A549 (cell line): ENCODE measurements around the gene CTRL. TPM values are rescaled to one million over a fixed set of nuclear protein-coding genes. Genes with fewer than 3 reads are reported as not detected.
A peak's percentile ranks its signal among the peaks of the same experiment; 100 is the strongest.
"Not testable (repeated sequence)": the region's sequence is repeated elsewhere in the genome, so short reads cannot be mapped to it uniquely, and the experiment has no call there.

Experiments
- ATAC-seq, 2 experiments: fragments of 200-7000 bp in 1 of 2; fragments of >200 bp in 1 of 2; cut with Nextera tagmentation in 1 of 2; cut with Tn5 transposase in 1 of 2; 3 replicates each; pipeline versions ENCODE4 v1.8.0 to v1.9.1; 2018 to 2020; ENCODE audit warnings: mild to moderate bottlenecking in 1 of 2, moderate library complexity in 1 of 2
- CTCF ChIA-PET: fragments of 300-600 bp; sonication (Branson Sonifier 250); formaldehyde crosslinking; extraction: SDS; loops from one replicate; lab custom pipeline; 2021; ENCODE audit warnings: antibody characterized with exemption, inconsistent platforms; lab: Yijun Ruan, JAX
- POLR2A ChIA-PET: fragments of 350-600 bp; formaldehyde crosslinking; extraction: SDS; loops from one replicate; lab custom pipeline; 2021; ENCODE audit warnings: antibody characterized with exemption, inconsistent platforms; lab: Yijun Ruan, JAX
- DNase-seq, 2 experiments: peaks; one replicate each; pipeline versions ENCODE4 v3.0.0 to v3.0.0-alpha.2; 2011 to 2016; ENCODE audit warnings: low read depth in 1 of 2, low spot score in 1 of 2
- FAIRE-seq: peaks from 2 replicates; lab custom pipeline; 2011; peaks lifted over from hg19 to GRCh38; lab: Jason Lieb, UNC
- H3K27ac ChIP-seq, 2 experiments: fragments of >200 bp; sonication (Bioruptor Twin); formaldehyde crosslinking; 3 replicates each; pipeline ENCODE4 v1.5.1; 2016 to 2017
- H3K4me1 ChIP-seq: fragments of >200 bp; sonication (Bioruptor Twin); formaldehyde crosslinking; 3 replicates; pipeline ENCODE4 v1.6.1; 2016
- H3K4me2 ChIP-seq: fragments of >200 bp; sonication (Bioruptor Twin); formaldehyde crosslinking; 3 replicates; pipeline ENCODE4 v1.6.1; 2016
- H3K4me3 ChIP-seq: fragments of >200 bp; sonication (Bioruptor Twin); formaldehyde crosslinking; 3 replicates; pipeline ENCODE4 v1.5.1; 2016
- H3K9me3 ChIP-seq: fragments of >200 bp; sonication (Bioruptor Twin); formaldehyde crosslinking; 3 replicates; pipeline ENCODE4 v1.6.1; 2016
- BHLHE40 ChIP-seq: IDR thresholded peaks from 2 replicates; pipeline ENCODE4 v1.6.1; 2012; ENCODE audit warnings: low read depth, low read length, inconsistent platforms
- CBX8 ChIP-seq: fragments of 200-600 bp; sonication (generic); IDR thresholded peaks from 2 replicates; pipeline ENCODE4 v1.6.1; 2016
- E2F6 ChIP-seq: IDR thresholded peaks from 2 replicates; pipeline ENCODE4 v1.6.1; 2012; ENCODE audit warnings: low read depth, borderline replicate concordance
- EHMT2 ChIP-seq: fragments of 200-600 bp; sonication (generic); IDR thresholded peaks from 2 replicates; pipeline ENCODE4 v1.6.1; 2016; ENCODE audit warnings: antibody characterized with exemption, low read depth, mild to moderate bottlenecking, moderate library complexity
- ELK1 ChIP-seq: fragments of 150-350 bp; IDR thresholded peaks from 2 replicates; pipeline ENCODE4 v1.6.1; 2014; ENCODE audit warnings: low read depth, mild to moderate bottlenecking, low read length
- FOSB ChIP-seq: fragments of 250-450 bp; sonication (Bioruptor Pico); IDR thresholded peaks from 2 replicates; pipeline ENCODE4 v1.5.0; 2020; ENCODE audit warnings: mild to moderate bottlenecking, moderate library complexity
- GATA3 ChIP-seq: IDR thresholded peaks from 2 replicates; pipeline ENCODE4 v1.6.1; 2012; ENCODE audit warnings: borderline replicate concordance
- NPAS2 ChIP-seq: fragments of 250-450 bp; sonication (Bioruptor Pico); IDR thresholded peaks from 2 replicates; pipeline ENCODE4 v1.8.0; 2022; ENCODE audit warnings: mild to moderate bottlenecking, moderate library complexity, borderline replicate concordance
- NR3C1 ChIP-seq: fragments of >200 bp; sonication (Bioruptor Twin); formaldehyde crosslinking; IDR thresholded peaks from 3 replicates; pipeline ENCODE4 v1.6.1; 2017
- PHF8 ChIP-seq: fragments of 200-600 bp; sonication (generic); IDR thresholded peaks from 2 replicates; pipeline ENCODE4 v1.6.1; 2016; ENCODE audit warnings: low read depth, mild to moderate bottlenecking, antibody characterized with exemption, moderate library complexity, borderline replicate concordance
- POLR2A ChIP-seq: IDR thresholded peaks from 2 replicates; pipeline ENCODE4 v1.6.1; 2012; ENCODE audit warnings: mild to moderate bottlenecking, low read length
- POLR2AphosphoS2 ChIP-seq: conservative IDR thresholded peaks from 2 replicates; pipeline ENCODE4 v1.6.1; 2012; ENCODE audit warnings: low read length, improper control_type of control experiment, inconsistent platforms
- RAD21 ChIP-seq, 2 experiments: fragments of >200 bp in 1 of 2; sonication (Bioruptor Twin) in 1 of 2; formaldehyde crosslinking in 1 of 2; IDR thresholded peaks in 1 of 2; conservative IDR thresholded peaks in 1 of 2; 2 replicates in 1 of 2; 3 replicates in 1 of 2; pipeline ENCODE4 v1.6.1; 2012 to 2018; ENCODE audit warnings: inconsistent platforms in 1 of 2
- RCOR1 ChIP-seq: fragments of 150-350 bp; IDR thresholded peaks from 2 replicates; pipeline ENCODE4 v1.6.1; 2014; ENCODE audit warnings: antibody characterized with exemption, low read length, low read depth
- RFX5 ChIP-seq: fragments of 450-650 bp; IDR thresholded peaks from 2 replicates; pipeline ENCODE4 v1.7.1; 2014; ENCODE audit warnings: antibody characterized with exemption, mild to moderate bottlenecking, moderate library complexity
- SREBF2 ChIP-seq: fragments of 450-650 bp; IDR thresholded peaks from 2 replicates; pipeline ENCODE4 v1.6.1; 2014; ENCODE audit warnings: mild to moderate bottlenecking, moderate library complexity
- WGBS: methylation state at CpG from one replicate; pipeline ENCODE4 v1.1.6; 2017; ENCODE audit errors: missing lambda C conversion rate; 5-methylcytosine and 5-hydroxymethylcytosine counted together
- polyA plus RNA-seq, 4 experiments: library from polyadenylated mRNA; depleted of rRNA in 3 of 4; stranded (reverse); fragments of >200 nt; fragmentation: RNase III in 1 of 4; extraction: RNeasy Plus Mini Kit Qiagen cat#74134 plus additional on column Dnase treatment in 1 of 4; gene quantifications; 2 replicates in 3 of 4; 3 replicates in 1 of 4; pipeline ENCODE4 v1.2.3, GENCODE V29; 2011 to 2017
- TF ChIP-seq, protein P1 (sequence below): fragments of 250-450 bp; sonication (Bioruptor Pico); IDR thresholded peaks from 2 replicates; pipeline ENCODE4 v1.5.0; 2020; ENCODE audit warnings: low read depth, mild to moderate bottlenecking, moderate library complexity

Gene CTRL
- polyA plus RNA-seq, 2 of the 4 experiments (the other 2 are of a cell fraction) = 0.92 to 3.6 TPM

DNA sequence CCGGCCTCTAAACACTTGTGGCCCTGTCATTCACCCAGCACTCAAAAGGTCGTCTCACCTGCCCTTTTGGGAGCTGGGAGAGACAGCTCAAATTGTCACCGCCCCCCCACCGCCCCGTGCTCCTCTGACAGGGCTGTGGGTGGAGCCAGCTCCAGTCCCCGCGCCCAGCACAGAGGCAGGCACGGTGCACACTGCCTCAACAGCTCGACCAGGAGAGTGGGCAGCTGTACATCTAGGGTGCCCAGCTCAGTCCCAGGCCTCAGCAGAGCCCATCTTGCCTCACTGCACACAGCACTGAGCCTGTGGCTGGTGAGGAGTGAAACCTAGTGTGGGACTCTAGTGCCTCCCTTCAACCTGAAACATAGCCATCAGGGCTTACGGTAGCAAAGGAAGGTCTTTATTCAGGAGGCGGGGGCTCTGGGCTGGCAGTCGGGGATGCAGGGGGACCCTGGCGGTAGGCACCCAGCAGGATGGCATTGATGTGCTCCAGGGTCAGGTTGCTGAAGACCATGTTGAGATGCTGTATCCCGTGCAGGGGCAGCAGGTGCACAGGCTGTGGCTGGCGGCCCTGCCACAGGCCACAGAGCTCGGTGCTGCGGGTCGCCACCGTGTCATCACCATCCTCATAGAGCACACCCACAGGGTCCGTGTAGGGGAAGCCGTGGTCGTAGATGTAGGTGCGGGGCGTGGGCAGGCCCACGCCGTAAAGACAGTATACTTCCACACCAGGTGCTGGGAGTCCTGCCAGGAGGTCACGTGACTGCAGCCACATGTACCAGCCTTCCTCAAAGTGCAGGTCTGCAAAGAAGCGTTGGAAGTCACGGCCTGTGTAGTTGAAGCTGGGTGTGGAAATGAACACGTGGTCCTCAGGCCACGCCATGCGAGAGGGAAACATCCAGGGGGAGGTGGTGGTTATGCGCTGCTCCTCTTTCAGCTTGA, 8.1 kb upstream of the CTRL start:
- no peak overlapping the region for H3K4me3 ChIP-seq
- ChIA-PET CTCF (interaction anchor here (0.7 to 5.2 kb wide), 7 partner anchors 11 to 1169 kb away, joined by 3 to 54 read pairs (median 6); no protein-coding TSS in a partner anchor), POLR2A (interaction anchor here (0.6 kb wide), 1 partner anchor 416 kb away, joined by 8 read pairs; no protein-coding TSS in a partner anchor)
- WGBS = 92% methylated on average over 33 of the region's 33 CpGs
- H3K4me2 ChIP-seq = no peak overlapping the region
- ATAC-seq (no peak), FAIRE-seq (no peak), DNase-seq (no peak)
- no peak for TF ChIP-seq GATA3
- no peak for TF ChIP-seq RCOR1
- TF ChIP-seq POLR2A = 0 out of 2 replicates have a peak, but pooled peaks have one; percentile 14
- no peak overlapping the region for H3K27ac ChIP-seq
- H3K9me3 ChIP-seq = no peaks in the 10 kb centered on the region
- H3K4me1 ChIP-seq = peaks cover 10% of the 10 kb centered on the region; the same call in 2 of the 3 replicates

GRCh38 chr16:67937713-67938112, 6.1 kb upstream of the CTRL start:
- ATAC-seq, DNase-seq, FAIRE-seq, H3K4me3 ChIP-seq, H3K9me3 ChIP-seq, H3K27ac ChIP-seq: not testable (repeated sequence)
- Histone ChIP-seq H3K4me2 (peak overlapping the region; percentile 88; the same call in 2 of the 3 replicates), H3K4me1 (peaks cover 16% of the 10 kb centered on the region; the same call in 2 of the 3 replicates)
- POLR2A ChIA-PET = interaction anchor here (1.8 kb wide), 1 partner anchor 9 kb away, joined by 4 read pairs; no protein-coding TSS in a partner anchor
- CTCF ChIA-PET = interaction anchor here (0.6 to 22.2 kb wide), 8 partner anchors 9 to 1041 kb away, joined by 3 to 370 read pairs (median 4); partner anchors contain the start of genes EDC4 and NRN1L
- 90% methylated on average over 5 of the region's 5 CpGs for WGBS

GRCh38 chr16:67936880-67937605, 5.4 kb upstream of the CTRL start:
- ChIA-PET POLR2A (interaction anchor here (1.8 kb wide), 1 partner anchor 10 kb away, joined by 4 read pairs; no protein-coding TSS in a partner anchor), CTCF (interaction anchor here (0.6 to 22.2 kb wide), 7 partner anchors 8 to 121 kb away, joined by 3 to 370 read pairs (median 8); partner anchors contain the start of genes EDC4 and NRN1L)
- H3K9me3 ChIP-seq = no peaks in the 10 kb centered on the region
- WGBS = 38% methylated on average over 5 of the region's 6 CpGs
- TF ChIP-seq POLR2AphosphoS2 = no peak
- TF ChIP-seq, protein P1, sequence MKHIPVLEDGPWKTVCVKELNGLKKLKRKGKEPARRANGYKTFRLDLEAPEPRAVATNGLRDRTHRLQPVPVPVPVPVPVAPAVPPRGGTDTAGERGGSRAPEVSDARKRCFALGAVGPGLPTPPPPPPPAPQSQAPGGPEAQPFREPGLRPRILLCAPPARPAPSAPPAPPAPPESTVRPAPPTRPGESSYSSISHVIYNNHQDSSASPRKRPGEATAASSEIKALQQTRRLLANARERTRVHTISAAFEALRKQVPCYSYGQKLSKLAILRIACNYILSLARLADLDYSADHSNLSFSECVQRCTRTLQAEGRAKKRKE (CRISPR knock-in tag) = no peak
- no peak for TF ChIP-seq PHF8
- no peak for TF ChIP-seq RFX5
- no peak for TF ChIP-seq SREBF2
- TF ChIP-seq FOSB (CRISPR knock-in tag) = no peak
- TF ChIP-seq RAD21 (conservative IDR thresholded peaks at IDR 0.05 in 1 of 2, IDR thresholded peaks at IDR 0.05 in 1 of 2) = no peak
- TF ChIP-seq NPAS2 (CRISPR knock-in tag) = no peak
- TF ChIP-seq RCOR1 = no peak
- no peak for TF ChIP-seq ELK1
- no peak for TF ChIP-seq EHMT2
- no peak for TF ChIP-seq CBX8
- TF ChIP-seq NR3C1 = no peak
- TF ChIP-seq BHLHE40 = no peak
- no peak for TF ChIP-seq E2F6
- FAIRE-seq (no peak), ATAC-seq (peak in 1 of 2 experiments; percentile 1; a peak in 2 of 6 replicates), DNase-seq (peak in 1 of 2 experiments; percentile 56)
- peaks cover 16% of the 10 kb centered on the region; the same call in 2 of the 3 replicates for H3K4me1 ChIP-seq
- H3K27ac ChIP-seq = peak overlapping the region; percentile 88 to 96
- H3K4me3 ChIP-seq = peak overlapping the region; percentile 76
- H3K4me2 ChIP-seq = peak overlapping the region; percentile 88
